Measurements from ENCODE around the gene PLEKHF1.
"Not testable (repeated sequence)": the region's sequence is repeated elsewhere in the genome, so short reads cannot be mapped to it uniquely, and the experiment has no call there.

The PLEKHF1 gene, protein sequence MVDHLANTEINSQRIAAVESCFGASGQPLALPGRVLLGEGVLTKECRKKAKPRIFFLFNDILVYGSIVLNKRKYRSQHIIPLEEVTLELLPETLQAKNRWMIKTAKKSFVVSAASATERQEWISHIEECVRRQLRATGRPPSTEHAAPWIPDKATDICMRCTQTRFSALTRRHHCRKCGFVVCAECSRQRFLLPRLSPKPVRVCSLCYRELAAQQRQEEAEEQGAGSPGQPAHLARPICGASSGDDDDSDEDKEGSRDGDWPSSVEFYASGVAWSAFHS

DNA sequence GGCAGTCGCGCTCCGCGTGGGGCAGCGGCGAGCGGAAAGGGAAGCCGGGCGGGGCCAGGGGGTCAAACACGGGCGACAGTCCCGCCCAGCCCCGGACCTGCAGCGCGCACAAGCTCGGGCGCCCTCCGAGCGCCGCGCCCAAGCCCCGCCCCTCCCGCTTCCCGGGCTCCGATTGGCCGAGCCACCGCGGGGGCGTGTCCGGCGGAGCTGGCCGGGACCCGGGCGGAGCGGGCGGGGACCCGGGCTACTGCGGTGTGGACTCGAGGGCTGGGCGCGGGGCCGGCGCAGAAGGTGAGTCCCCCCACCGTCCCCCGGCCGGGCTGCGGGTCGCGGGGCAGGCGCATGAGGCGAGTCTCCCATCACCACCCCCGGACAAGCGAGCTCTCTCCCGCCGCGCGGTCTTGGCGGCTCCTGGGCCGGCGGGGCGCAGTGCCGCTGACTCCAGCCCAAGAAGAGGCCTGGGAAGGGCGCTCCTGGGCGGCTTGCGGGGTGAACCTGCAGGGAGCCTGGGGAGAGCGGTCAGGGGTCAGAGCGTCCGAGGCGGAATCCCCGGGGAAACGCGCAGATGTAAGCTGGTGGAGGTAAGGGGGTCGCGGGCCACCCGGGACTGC is at the start of gene PLEKHF1:
TSS of gene PLEKHF1 (plus strand) at position 247 of the 611 bp plus-strand sequence. CDS start 8,379 bp downstream, outside the sequence.
- peak; percentile 64 to 77 for DNase-seq (ENCODE audit: low read depth in 2 of 2)

GRCh38 chr19:29615891-29616425 is 49.3 kb upstream of the PLEKHF1 start:
- no peak for DNase-seq (ENCODE audit: low read depth in 2 of 2)

- no peak for DNase-seq (ENCODE audit: low read depth in 2 of 2)
Observed at GRCh38 chr19:29616541-29616940, 48.7 kb upstream of the PLEKHF1 start.

DNA sequence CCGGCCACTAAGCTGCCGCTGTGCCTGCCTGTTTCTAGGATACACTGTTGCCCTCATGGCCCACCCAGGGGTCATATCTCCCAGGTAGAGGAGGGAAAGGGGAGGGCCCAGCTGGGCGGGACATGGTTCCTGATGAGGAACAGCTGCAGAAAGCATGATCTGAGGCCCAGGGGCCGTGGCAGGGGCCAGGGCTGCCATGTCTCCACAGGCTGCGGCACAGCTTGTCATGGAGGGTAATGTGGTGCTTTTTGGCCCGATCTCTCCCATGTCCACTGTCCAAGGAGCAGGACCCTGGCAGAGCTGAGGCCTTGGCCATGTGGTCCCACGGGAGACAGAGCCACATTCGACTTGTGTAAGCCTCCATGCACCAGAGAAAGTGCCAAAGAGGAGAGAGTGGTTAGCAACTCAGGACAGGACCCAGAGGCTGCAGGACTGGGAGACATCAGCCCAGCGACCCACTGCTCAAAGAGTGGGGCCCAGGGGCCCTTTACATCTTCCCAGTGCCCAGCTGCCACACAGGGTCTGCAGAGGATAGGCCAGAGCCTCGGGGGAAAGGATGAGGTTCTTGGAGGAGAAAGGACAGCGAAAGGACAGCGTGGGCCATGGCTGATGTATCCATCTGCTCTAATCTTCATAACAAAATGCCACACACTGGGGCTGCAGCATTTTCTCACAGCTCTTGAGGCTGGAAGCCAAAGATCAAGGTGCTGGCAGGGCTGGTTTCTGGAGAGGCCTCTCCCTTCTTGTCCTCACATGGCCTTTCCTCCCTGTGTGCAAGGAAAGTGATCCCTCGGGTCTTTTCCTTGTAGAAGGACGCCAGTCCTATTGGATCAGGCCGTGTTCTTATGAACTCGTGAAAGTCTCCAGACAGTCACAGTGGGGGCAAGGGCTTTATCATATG is 47.6 kb upstream of the PLEKHF1 start:
- DNase-seq (ENCODE audit: low read depth in 2 of 2): no peak

GRCh38 chr19:29618434-29618833 is 46.8 kb upstream of the PLEKHF1 start:
- DNase-seq (ENCODE audit: low read depth in 2 of 2): no peak

GRCh38 chr19:29618871-29619270 is 46.4 kb upstream of the PLEKHF1 start:
- DNase-seq (ENCODE audit: low read depth in 2 of 2): no peak

DNA sequence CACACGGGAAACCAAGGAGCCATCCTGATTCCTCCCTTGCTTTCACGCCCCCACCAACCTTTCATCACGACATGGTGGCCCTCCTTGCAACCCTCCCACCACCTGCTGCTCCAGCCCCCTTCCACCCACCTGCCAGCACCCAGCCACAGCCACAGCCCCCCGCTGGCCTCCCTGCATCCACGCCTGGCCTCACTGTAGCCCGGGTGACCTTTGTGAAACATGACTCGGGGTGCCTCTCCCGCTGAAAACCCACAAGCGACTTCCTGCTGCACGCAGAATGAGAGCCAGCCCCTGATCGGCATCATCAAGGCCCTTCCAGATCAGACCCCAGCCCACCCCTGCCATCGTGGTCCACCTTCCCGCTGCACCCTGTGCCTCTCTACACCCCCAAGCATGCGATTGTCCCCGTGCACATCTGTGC is 44.3 kb upstream of the PLEKHF1 start:
- DNase-seq (ENCODE audit: low read depth in 2 of 2): no peak

DNA sequence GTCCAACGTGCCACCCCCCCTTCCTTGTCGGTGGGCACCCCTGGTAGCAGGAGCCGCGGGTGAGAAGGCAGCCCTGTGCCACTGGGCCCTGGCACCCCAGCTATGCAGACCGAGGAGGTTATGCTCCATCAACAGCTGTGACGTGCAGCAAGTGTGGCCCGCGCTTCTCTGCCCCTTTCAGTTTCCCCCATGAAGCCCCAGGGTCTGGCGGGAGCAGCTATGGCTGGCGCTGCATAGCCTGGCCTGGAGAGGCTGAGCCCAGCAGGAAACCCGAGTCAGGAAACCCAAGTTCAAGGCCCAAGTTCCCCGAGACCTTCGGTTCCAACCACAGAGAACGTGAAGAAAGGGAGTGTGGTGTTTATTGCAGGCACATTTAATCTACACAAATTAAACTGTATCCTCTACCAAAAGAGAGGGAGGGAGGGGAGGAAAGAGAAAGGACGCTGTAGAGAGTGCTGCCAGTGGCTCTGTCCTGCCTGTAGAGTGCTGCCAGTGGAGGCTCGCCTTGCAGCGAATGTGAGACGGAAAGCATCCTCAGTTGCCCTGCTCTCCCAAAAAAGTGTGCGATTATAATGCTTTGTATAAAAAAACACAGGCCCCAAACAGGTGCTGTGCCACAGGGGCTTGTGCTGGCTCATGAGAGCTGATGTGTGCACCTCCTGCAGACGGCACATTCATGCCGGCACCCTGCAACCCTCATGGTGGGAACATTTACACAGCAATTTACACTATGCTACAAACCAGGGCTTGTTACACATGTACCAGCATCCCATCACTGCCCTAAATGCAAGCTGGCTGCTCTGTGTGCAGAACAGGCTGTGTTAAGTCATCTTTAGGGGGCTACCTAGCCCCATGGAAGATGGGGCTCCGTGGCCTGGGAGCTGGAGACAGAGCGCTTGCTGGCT is 42.8 kb upstream of the PLEKHF1 start:
- DNase-seq (ENCODE audit: low read depth in 2 of 2): no peak

- no peak for DNase-seq (ENCODE audit: low read depth in 2 of 2)
Observed at GRCh38 chr19:29623726-29624488, 41.4 kb upstream of the PLEKHF1 start.

GRCh38 chr19:29624489-29625185 is 40.6 kb upstream of the PLEKHF1 start:
- no peak for DNase-seq (ENCODE audit: low read depth in 2 of 2)

DNA sequence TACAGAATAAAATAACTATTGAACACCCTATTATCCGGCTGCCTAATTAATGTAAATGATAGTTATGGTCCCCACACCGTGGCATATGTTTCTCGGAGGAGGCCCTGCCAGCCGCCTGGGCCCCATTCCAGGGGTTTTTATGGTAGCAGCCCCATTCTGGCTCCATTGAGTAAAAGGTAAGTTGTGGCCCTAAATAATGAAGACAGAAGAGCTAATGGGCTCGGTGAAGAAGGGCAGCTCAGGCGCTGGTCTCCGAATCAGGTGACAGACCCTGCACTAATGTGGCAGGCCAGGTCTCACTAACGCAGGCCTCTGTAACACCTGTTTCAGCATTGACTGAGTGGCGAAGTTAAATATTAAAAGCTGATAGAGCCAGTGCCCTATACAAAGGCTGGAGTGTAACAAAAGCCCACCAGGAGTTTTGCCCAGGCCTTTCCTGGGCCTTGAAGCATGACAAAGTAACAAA is 40.0 kb upstream of the PLEKHF1 start:
- DNase-seq (ENCODE audit: low read depth in 2 of 2): no peak

DNA sequence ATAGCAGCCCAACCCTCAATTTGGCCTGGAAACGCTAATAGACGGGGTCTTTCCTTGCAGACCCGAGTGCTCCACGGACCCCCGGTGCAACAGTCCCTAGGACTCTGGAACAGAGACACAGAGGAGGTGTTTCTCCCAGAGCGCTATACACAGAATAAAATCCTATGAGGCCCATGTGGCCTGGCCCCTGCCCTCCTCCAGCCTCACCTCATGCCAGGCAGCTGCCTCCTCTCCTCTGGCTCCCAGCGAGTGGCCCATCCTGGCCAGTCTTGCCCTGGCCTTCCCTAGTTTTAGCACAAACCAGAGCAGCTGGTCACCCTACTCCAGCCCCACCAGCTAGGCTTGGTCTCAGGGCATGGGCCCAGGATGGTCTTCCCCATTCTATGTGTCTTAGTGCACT is 38.9 kb upstream of the PLEKHF1 start:
- DNase-seq (ENCODE audit: low read depth in 2 of 2): no peak

DNA sequence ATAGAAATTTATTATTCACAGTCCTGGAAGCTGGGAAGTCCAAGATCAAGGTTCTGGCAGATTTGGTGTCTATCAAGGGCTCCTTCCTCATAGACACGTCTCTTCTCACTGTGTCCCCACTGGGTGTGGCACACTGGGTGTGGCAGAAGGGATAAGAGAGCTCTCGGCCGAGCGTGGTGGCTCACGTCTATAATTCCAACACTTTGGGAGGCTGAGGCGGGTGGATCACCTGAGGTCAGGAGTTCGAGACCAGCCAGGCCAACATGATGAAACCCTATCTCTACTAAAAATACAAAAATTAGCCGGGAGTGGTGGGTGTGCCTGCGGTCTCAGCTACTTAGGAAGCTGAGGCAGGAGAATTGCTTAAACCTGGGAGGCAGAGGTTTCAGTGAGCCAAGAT is 38.4 kb upstream of the PLEKHF1 start:
- DNase-seq (ENCODE audit: low read depth in 2 of 2): not testable (repeated sequence)

- DNase-seq (ENCODE audit: low read depth in 2 of 2): no peak
Observed at GRCh38 chr19:29628661-29629385, 36.4 kb upstream of the PLEKHF1 start.

GRCh38 chr19:29629836-29630534 is 35.3 kb upstream of the PLEKHF1 start:
- DNase-seq (ENCODE audit: low read depth in 2 of 2): no peak

DNA sequence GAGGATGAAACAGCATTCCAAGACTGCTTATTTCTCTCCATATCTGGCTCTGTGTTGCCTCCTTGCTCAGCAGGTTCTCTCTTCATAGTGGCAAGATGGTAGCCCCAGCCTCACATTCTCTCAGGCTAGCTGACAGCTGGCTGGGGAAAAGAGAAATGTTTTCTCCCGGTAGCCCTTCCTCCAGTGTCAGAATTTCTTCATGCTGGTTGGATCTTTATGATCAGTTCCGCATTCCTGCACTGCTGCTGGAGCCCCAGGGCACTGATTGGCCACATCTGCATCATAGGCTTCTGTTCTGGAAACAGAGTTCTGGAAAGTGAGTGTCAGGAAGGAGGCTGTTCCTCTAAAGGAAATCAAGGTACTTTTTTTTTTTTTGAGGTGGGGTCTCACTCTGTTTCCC is 34.6 kb upstream of the PLEKHF1 start:
- no peak for DNase-seq (ENCODE audit: low read depth in 2 of 2)

DNA sequence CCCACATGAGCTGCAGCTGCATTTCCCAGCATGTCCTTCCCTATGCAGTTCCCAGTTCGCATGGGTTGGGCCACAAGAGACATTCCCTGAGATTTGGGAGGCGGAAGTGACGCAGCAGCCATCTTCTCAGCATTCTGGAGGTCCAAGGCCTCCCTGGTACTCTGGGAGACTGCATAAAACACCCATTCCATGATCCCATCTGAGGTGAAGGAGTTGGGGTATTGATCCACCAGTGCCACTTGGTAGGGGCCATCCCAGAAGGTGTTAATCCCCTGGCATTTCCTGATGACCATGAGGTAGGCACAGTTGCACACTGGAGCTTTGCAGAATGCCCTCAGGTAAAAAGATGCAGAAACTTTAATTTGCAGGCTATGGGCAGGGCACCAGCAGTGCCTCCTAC is 33.8 kb upstream of the PLEKHF1 start:
- no peak for DNase-seq (ENCODE audit: low read depth in 2 of 2)

GRCh38 chr19:29634002-29634401 is 31.3 kb upstream of the PLEKHF1 start:
- no peak for DNase-seq (ENCODE audit: low read depth in 2 of 2)

All from stimulated activated CD4-positive, alpha-beta T cell treated with anti-CD3 and anti-CD28 coated beads, Interleukin-1b, Interleukin-23, amount 100 ng/mL, for 1 hour (primary cell).